ENCODE measurements around the gene ASAH2.
"Not testable (repeated sequence)": the region's sequence is repeated elsewhere in the genome, so short reads cannot be mapped to it uniquely, and the experiment has no call there.

ASAH2 gene

GRCh38 chr10:50254479-50254878, 3.2 kb upstream of the ASAH2 start:
- no peak for DNase-seq (ENCODE audit: low read depth in 2 of 2)

GRCh38 chr10:50250096-50250854, 1.0 kb downstream of the ASAH2 start:
- DNase-seq (ENCODE audit: low read depth in 2 of 2) = no peak

- DNase-seq (ENCODE audit: low read depth in 2 of 2) = no peak
These were observed 2.7 kb downstream of the ASAH2 start for GRCh38 chr10:50248598-50248997.

DNA sequence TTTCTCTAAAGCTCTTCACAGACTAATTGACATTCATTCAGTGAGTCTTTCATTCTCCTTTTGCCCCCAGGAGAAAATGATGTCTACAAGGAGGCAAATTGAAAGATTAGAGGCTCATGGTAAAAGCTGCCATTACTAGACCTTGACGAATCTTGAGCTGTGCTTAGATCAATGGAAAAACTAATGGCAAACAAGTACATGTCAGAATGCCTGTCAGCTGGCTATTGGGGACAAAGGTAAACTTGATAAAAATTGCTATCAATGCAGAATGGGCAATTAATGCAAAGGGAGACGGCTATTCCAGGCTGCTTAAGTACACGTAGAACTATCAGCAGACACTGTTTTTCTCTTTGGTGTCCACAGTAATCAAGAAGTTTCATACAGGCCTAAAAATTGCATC, 3.3 kb downstream of the ASAH2 start:
- DNase-seq (ENCODE audit: low read depth in 2 of 2) = no peak

- DNase-seq (ENCODE audit: low read depth in 2 of 2) = no peak
These were observed 7.1 kb downstream of the ASAH2 start for GRCh38 chr10:50244201-50244600.

- DNase-seq (ENCODE audit: low read depth in 2 of 2) = no peak
These were observed 8.5 kb downstream of the ASAH2 start for GRCh38 chr10:50242777-50243176.

DNA sequence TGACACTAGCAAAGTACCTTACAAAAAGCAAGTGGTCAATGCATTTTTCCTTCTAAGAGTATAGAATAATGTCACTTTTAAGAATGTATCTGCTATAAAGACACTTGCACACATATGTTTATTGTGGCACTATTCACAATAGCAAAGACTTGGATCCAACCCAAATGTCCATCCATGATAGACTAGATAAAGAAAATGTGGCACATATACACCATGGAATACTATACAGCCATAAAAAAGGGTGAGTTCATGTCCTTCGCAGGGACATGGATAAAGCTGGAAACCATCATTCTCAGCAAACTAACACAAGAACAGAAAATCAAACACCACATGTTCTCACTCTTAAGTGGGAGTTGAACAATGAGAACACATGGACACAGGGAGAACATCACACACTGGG, 9.8 kb downstream of the ASAH2 start:
- not testable (repeated sequence) for DNase-seq (ENCODE audit: low read depth in 2 of 2)

DNA sequence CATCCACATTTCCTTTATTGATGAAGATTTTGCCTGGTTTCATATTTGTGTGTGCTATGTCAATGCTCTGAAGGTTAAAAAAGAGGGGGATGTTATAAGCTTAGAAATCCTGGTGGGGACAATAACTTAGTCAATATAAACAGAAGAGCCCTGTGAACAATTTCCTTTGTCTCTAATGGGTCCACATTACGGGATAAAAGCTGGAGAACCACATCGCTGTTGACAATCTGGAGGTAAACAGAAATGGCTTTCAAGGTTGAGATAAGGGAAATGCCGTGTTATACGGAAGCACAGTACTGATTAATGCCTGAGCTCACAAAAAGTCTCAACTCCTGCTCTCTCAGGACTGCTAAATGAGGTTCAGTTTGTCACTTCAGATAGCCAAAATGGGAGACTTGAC, 16.8 kb downstream of the ASAH2 start:
- DNase-seq (ENCODE audit: low read depth in 2 of 2) = no peak

GRCh38 chr10:50232261-50232639, 19.1 kb downstream of the ASAH2 start:
- DNase-seq (ENCODE audit: low read depth in 2 of 2) = no peak

DNA sequence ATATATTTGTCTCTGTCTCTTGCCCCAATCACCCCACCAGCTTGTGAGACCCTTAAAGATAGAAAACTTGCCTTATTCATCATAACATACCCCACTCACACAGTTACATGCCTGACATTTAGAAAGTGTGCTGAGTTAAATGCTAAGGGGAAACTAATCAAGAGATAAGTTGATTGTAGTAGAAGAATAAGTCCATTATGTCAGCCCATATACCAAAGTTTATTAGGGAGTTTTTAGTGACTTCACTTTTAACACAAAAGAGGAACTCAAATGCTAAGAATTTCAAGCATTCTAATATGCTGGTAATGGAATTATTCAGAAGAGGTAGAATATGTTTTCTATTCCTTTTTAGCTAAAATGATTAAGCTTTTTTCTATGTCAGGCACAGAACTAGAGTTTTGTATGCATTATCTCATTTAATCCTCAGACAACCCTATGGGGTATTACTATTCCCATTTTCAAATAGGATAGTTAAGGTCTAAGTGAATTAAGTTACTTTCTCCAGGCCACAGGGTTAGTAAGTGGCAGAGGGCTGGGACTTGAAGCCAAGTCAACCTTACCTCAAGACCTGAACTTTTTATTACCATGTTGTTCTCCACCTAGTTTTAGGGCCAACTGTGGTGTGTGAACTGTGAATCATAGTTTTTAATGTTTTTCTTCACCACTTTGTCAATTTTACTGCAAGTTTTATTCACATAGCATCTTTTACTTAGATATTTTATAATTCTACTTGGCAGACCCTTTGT, 19.6 kb downstream of the ASAH2 start:
- DNase-seq (ENCODE audit: low read depth in 2 of 2) = no peak

- DNase-seq (ENCODE audit: low read depth in 2 of 2) = no peak
These were observed 21.9 kb downstream of the ASAH2 start for GRCh38 chr10:50229460-50229859.

- no peak for DNase-seq (ENCODE audit: low read depth in 2 of 2)
These were observed 22.6 kb downstream of the ASAH2 start for GRCh38 chr10:50228672-50229071.

DNA sequence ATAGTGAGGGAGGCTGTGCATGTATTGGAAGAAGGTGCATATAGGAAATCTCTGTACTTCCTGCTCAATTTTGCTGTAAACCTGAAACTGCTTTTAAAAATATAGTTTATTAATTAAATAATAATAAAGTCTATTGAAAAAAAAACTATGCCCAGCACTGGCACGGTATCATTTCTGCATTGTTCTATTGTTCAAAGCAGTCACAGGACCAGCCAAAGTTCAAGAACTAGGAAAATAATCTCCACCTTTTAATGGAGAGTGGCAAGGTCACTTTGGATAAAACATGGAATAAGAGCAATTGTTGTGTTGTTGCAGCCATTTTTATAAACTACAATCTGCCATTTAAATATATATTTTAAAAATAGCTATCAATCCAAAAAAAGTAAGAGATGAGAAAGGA, 24.7 kb downstream of the ASAH2 start:
- no peak for DNase-seq (ENCODE audit: low read depth in 2 of 2)

GRCh38 chr10:50224330-50224952, 26.9 kb downstream of the ASAH2 start:
- no peak for DNase-seq (ENCODE audit: low read depth in 2 of 2)

DNA sequence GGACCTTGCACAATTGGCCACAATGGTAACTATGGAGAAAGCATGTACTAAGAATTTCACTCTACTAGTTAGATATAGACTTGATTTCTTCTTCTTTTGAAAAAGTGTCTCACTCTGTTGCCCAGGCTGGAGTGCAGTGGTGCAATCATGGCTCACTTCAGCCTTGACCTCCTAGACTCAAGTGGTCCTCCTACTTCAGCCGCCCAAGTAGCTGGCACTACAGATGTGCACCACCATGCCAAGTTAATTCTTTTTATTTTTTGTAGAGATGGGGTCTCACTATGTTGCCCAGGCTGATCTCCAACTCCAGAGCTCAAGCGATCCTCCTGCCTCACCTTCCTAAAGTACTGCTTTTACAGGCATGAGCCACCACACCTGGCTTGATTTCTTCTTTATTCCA, 29.1 kb downstream of the ASAH2 start:
- no peak for DNase-seq (ENCODE audit: low read depth in 2 of 2)

- no peak for DNase-seq (ENCODE audit: low read depth in 2 of 2)
These were observed 29.8 kb downstream of the ASAH2 start for GRCh38 chr10:50221470-50221869.

GRCh38 chr10:50219646-50220045, 31.7 kb downstream of the ASAH2 start:
- DNase-seq (ENCODE audit: low read depth in 2 of 2) = no peak

GRCh38 chr10:50219200-50219599, 32.1 kb downstream of the ASAH2 start:
- DNase-seq (ENCODE audit: low read depth in 2 of 2) = no peak

DNA sequence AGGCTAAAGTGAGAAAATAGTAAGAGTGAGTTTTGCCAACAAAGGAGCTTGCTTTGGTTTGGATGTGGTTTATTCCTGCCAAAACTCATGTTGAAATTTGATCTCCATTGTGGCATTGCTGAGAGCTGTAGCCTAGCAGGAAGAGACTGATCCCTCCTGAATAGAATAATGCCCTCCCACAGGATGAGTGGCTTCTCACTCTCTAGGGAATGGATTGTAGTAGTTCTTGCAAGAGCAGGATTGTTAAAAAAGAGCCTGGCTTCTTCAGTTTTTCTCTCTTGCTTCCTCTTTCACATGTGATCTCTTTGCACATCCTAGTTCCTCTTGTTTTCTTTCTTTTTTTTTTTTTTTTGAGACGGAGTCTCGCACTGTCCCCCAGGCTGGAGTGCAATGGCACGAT, 34.4 kb downstream of the ASAH2 start:
- DNase-seq (ENCODE audit: low read depth in 2 of 2) = no peak

GRCh38 chr10:50216418-50216817, 34.9 kb downstream of the ASAH2 start:
- DNase-seq (ENCODE audit: low read depth in 2 of 2) = no peak

- no peak for DNase-seq (ENCODE audit: low read depth in 2 of 2)
These were observed 39.6 kb downstream of the ASAH2 start for GRCh38 chr10:50211670-50212069.

DNA sequence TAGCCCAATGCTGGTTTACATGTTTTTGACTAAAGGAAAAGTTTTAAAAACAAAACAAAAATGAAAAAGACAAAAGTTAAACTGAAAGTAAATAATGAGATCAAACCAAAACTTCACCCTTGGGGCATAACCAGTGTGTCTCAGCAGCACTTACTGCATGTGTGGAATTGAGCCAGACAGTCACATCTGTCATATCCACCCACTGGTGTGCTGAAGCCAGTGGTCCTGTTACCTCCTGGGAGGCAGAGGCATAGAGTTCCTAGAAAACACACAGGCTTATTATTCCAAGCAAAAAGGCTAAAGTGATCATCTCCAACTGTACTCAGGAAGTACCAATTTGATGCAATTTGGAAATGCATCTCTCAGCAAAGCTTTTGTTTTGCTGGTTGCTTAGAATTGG, 40.4 kb downstream of the ASAH2 start:
- no peak for DNase-seq (ENCODE audit: low read depth in 2 of 2)
